Limb (tissue), 2 donors: Measurements from ENCODE around the gene MYRF.

Experiments
- DNase-seq, 2 donors: peaks; one replicate each; pipeline ENCODE4 v3.0.0-alpha.2; 2016; ENCODE audit errors: extremely low spot score in 2 of 2

MYRF gene

GRCh38 chr11:61793083-61793828 is 40.8 kb downstream of the MYRF start:
- DNase-seq: no peak

GRCh38 chr11:61793829-61794204 is 41.4 kb downstream of the MYRF start:
- no peak for DNase-seq

GRCh38 chr11:61794579-61794978 is 42.1 kb downstream of the MYRF start:
- no peak for DNase-seq

- no peak for DNase-seq
Measured at GRCh38 chr11:61795459-61795858, 43.0 kb downstream of the MYRF start.

DNA sequence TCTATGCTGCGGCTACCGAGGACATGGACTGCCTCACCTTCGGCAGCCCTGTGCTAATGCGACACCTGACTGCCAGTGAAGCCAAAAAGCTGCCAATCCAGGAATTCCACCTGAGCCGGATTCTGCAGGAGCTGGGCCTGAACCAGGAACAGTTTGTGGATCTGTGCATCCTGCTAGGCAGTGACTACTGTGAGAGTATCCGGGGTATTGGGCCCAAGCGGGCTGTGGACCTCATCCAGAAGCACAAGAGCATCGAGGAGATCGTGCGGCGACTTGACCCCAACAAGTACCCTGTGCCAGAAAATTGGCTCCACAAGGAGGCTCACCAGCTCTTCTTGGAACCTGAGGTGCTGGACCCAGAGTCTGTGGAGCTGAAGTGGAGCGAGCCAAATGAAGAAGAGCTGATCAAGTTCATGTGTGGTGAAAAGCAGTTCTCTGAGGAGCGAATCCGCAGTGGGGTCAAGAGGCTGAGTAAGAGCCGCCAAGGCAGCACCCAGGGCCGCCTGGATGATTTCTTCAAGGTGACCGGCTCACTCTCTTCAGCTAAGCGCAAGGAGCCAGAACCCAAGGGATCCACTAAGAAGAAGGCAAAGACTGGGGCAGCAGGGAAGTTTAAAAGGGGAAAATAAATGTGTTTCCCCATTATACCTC is 43.6 kb downstream of the MYRF start:
- no peak for DNase-seq

DNA sequence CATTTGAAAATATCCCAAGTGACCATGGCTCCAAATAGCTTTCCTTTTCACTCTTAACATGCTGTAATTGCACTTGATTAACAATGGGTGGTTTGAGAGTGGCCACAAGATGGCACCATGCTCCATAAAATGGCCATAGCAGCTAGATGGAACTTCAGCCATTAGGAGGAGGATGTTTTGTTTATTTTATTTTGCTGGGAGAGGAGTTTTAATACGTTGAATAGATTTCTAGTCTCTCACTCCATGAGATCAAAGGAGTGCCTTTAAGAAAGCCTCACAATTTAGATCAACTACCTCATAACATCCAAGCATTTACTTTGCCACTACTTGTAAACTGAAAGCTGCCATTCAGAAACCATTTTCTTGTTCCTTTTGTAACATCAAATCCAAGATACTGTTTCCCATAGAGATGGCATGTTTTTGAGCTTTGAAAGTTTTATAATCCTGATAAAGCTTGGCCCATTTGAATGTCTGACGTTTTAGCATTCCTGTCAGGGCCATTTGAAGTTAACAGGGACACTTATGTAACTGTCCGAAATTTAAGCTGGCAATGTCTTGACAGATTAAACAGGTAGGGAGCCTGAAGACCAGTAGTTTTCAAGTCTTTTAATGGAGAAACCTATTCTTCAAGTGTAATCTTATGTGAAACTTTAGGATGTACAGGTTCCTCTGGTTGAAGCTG is 45.0 kb downstream of the MYRF start:
- DNase-seq: peak; percentile 77 to 80

DNA sequence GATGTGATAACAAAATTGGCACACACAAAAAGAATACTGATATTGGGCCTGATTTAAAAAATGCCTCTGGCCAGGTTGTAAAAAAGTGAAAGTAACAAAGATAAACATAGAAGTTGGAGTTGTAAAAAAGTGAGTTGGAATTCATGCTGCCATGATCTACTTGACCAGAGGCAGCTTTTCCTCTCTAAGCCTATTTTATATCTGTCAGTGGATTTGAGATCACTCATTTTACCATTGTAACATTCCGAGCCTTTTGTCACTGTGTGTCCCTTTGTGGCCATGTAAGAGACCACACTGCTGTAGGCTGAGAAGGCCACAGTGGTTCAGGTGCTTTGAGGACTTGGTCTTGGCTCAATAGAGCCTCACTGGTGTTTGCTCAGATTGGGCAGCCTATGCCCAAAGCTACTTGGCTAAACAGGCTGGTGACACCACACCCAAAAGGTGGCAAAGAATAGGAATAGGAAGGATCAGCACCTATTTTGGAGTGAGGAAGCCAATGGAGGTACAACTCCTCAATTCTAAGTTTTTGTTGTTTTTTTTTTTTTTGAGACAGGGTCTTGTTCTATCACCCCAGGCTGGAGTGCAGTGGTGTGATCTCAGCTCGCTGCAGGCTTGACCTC is 47.3 kb downstream of the MYRF start:
- no peak for DNase-seq

DNA sequence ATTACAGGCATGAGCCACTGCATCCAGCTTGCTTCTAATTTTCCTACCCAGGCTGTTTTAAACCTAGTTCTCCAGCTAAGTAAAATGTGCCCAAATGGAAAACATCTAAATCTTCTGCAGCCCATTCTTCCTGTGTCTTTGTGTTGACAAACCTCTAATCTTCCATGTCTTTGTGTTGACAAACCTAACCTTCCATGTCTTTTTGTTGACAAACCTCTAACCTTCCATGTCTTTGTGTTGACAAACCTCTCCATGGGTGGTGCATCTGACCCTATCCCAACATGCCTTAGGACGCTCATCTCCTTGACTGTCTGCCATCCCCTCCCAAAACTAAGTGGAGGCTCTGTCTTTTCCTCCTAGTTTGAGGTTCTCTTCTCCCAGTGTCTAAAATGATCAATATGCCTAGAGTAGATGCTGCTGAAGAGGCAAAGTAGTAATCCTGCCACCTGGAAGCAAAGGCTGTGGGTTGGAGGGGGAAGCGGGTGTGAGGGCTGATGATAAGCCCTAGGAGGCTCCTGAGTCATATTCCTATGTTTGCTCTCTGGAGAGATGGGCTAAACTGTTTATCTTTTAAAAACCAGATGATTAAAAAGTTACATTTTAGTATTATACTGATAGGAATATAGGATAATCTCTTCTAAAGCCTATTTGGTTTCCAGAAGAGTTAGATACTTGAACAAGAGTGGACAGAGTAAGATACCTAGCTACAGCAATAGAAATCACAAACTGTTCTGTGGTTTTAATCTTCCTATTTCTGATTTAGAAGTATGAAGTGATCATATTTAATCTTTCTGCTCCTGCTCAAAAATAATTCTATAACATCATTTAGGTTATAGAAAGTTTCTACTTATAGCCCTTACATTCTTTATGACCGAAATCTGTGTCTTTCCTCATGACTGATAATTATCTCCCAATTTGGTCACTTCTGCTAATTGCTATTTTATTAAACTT is 48.2 kb downstream of the MYRF start:
- no peak for DNase-seq

DNA sequence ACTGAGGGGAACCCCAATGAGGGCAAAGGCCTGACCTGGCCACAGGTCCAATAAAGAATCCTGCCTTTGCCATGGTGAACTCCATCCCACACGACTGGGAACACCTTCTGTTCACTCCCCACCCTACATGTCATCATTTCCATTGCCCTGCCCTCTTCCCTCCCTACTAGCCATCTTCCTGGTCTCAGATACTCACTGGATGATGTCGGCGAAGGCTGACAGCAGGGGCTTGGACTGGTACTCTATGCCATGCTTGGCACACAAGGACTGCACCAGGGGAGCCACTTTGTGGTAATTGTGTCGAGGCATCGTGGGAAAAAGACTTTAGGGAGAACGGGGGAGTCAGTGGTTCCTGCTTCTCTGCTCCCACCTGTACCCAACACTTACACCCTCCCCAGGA is 50.2 kb downstream of the MYRF start:
- no peak for DNase-seq

- no peak for DNase-seq
Measured at GRCh38 chr11:61803889-61804647, 51.6 kb downstream of the MYRF start.

DNA sequence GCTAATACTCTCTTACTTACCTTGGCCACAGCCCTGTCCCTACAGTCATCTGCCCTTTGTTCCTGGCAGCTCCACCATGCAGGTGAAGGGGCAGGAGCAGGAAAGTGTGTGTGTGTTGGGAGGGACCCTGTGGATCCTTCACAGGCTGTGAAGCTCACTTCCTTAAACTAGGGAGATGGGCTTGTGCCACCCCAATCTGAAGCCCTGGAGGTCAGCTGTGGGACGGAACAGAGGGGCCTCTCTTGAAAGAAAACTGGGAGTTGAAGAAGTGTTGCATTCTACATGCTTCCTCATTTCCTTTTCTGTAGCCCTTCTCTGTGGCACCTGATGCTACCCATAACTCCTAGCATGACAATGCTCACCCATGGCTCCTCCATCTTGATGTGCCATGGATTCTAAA is 52.7 kb downstream of the MYRF start:
- DNase-seq: no peak

- no peak for DNase-seq
Measured at GRCh38 chr11:61806785-61807184, 54.3 kb downstream of the MYRF start.

- DNase-seq: no peak
Measured at GRCh38 chr11:61810671-61811175, 58.3 kb downstream of the MYRF start.

GRCh38 chr11:61811831-61812230 is 59.4 kb downstream of the MYRF start:
- no peak for DNase-seq

DNA sequence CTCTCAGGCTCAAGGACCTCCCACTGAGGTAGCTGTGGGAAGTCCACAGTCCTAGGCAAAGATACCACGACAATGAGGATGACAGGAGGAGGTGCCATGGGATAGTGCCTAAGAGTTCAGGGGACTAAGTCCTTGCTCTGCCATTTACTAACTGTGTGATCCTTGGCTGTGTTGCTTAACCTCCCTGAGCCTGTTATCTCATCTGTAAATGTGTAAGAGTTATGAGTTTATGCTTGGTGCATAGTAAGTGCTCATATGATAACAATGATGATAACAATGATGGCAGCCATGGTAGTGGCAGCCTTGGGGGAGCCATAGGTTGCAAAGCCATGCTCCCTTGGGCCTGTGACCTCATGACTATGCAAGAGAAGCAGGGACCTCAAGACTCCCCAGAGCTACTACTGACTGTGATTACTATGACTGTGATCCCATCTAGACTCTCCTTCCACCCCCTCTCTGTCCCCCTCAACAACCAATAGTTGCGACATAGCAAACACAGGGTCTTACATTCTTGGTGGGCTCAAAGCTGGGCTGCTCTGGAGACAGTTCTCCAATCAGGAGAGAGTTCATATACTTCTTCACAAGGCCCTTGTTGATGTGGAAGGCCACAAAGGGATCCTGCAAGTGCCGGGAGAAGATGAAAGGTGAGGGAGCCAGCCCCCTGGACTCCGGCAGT is 60.4 kb downstream of the MYRF start:
- no peak for DNase-seq

- no peak for DNase-seq
Measured at GRCh38 chr11:61814247-61814957, 62.0 kb downstream of the MYRF start.

DNA sequence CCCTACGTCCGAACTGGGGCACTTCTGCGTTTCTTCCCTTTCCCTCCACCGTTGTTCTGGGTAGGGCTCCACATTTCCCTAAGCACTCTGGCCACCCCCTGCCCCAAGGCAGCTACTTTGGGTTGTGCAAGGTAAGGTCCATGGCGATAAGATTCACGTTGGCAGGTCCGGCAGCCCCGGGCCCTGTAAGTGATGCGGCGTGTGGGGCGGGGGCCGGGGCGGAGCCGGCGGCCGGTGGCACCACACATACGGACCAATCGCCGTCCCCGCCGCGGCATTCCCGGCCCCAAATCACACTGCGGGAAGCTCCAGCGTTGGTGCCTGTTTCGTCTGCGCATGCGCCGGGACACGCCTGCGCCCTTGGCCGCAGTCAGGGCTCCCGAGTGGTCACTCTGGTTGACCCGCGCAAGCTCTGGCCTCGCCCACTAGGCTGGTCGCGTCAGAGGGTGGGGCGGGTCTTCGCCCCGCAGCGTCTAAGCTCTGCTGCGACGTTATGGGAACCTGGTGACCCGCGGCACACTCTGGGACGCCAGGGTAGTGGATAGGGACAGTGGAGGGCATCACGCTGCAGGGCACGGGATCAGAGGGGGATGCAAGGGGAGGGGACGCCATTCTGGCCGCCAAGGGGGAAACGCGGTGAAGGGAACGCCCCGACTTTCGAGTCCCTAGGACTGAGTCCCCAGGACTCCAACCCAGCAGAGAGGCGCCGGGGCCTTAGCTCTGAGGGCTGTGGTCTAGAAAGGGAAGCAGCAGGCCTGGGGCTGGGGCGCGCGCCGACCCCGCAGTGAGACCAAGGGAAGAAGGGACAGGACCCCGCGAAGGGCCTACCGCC is 62.7 kb downstream of the MYRF start:
- DNase-seq: peak; percentile 90 to 91
